ENCODE data around the gene CASP9.
"Not testable (repeated sequence)": the region's sequence is repeated elsewhere in the genome, so short reads cannot be mapped to it uniquely, and the experiment has no call there.

The CASP9 gene

DNA sequence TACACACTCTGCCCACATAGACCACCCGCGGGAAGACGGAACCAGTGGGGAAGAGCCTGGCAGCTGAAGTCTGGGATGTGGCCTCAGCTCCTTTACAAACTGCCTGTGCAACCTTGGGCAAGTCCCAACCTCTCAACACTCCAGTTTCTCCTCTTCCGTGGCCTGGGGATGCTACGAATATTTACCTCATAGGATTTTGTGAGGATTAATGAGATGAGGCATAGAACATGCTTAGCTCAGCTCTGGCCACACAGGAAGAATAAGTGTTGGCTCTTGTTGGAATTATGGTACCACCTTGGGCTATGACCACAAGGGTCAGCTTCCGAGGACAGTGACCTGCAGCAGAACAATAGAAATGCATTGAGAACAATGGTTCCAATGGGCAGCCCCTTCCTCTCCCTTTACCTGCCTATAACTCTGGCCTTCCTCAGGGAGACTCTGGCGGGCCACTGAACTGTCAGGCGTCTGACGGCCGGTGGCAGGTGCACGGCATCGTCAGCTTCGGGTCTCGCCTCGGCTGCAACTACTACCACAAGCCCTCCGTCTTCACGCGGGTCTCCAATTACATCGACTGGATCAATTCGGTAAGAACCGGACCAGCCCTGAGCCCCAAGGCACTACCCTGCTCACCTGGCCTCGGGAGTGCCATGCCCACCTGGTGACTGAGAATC lies 56.9 kb downstream of the CASP9 start:
- DNase-seq: not testable (repeated sequence)

DNA sequence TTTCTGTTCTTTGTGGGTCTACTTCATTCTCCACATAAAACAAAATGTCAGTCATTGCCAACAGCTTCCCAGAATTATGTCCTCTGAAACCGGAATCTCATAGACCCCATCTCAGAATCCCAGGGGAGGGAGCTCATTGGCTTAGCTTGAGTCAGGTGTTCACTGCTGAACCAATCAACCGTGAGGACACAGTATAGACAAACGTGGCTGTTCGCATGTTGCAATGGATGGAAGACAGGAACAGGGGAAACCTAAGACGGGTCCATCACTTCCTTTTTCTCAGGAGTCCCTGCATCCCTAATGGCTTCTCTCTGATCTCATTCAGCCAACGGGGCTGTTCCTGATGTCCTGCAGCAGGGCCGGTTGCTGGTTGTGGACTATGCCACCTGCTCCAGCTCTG lies 58.3 kb downstream of the CASP9 start:
- DNase-seq: no peak

DNA sequence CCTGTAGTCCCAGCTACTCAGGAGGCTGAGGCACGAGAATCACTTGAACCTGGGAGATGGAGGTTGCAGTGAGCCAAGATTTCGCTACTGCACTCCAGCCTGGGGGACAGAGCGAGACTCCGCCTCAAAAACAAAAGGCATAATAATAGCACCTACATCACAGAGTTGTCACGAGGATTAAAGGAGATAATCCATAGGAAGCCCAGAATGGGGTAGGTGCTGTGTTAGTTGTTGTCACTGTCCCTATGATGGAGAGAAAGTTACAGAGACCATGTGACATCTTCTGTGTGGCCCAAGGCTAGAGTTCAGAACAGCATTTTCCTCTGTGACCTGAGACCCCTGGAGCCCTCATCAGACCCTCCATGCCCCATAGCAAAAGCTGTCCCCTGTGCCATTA lies 60.1 kb downstream of the CASP9 start:
- not testable (repeated sequence) for DNase-seq

DNA sequence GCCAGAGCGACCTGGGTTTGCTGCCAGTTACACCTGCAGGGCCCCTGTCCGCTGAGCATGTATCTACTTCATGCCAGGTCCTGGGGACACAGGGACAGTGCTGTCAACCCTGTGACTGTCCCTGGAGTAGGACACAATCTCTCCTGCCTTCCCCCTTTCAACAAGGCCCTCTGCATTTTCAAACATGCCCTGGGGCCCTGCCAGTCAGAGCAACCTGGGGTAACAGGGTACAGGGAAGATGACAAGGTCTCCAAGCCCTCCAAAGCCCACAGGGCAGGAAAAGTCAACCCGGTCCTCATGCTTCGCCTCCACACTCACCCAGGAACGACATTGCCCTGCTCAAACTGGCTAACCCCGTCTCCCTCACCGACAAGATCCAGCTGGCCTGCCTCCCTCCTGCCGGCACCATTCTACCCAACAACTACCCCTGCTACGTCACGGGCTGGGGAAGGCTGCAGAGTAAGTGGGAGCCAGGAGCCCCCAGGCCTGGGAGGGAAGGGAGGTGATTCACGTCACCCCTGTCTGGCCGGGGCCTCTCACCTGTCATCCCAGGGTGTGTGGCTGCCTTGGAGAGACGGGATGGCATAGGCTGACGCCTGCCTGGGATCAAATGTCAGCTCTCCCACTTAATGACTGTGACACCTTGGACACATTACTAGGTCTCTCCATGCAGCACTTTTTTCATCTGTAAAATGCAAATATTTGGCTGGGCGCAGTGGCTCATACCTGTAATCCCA lies 60.8 kb downstream of the CASP9 start:
- DNase-seq: not testable (repeated sequence)

DNA sequence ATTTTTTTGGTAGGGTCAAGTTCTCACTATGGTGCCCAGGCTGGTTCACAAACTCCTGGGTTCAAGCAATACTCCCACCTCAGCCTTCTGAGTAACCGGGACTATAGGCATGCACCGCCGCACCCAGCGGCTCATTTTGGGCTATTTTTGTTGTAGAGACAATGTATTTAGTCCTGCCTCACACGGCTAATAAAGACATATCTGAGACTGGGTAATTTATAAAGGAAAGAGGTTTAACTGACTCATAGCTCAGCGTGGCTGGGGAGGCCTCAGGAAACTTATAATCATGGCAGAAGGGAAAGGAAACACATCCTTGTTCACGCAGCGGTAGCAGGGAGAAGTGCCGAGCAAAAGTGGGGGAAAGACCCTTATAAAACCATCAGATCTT lies 63.3 kb downstream of the CASP9 start:
- DNase-seq: no peak

DNA sequence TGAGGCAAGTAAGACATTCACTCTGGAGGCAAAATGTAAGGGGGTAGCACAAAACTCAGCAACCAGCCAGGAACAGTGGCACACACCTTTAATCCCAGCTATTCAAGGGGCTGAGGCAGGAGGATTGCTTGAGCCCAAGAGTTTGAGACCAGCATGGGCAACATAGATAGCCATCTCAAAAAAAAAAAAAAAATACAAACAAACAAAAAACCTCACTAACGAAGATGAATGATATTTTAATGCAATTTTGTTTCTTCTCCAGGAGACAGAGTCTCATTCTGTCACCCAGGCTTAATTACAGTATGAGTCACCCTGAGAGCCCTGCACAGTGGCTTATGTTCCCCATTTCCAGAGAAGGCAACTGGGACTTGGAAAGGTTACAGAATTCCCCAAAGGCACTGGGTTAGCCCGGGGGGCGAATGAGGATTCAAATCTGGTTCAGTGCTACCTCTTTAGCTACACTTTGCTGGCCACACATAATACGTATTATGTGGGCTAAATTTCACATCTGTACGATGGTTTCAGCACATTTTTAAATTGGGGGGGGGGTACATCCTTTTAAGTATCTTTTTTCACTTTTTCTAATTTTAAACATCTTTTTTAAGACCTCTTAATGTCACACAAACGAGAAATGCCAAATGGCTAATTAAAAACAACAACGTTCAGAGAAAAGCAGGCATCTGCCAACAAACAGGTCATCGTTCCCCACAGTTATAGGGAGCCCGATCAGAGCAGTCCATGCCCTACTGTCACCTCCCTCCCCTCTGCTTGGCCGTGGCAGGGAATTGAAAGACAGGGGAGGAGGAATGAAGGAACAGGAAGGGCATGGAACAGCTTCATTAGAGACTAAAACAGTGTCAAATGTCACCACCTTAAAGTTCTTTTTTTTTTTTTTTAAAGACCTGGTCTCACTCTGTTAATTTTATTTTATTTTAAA lies 64.0 kb downstream of the CASP9 start:
- no peak for DNase-seq

DNA sequence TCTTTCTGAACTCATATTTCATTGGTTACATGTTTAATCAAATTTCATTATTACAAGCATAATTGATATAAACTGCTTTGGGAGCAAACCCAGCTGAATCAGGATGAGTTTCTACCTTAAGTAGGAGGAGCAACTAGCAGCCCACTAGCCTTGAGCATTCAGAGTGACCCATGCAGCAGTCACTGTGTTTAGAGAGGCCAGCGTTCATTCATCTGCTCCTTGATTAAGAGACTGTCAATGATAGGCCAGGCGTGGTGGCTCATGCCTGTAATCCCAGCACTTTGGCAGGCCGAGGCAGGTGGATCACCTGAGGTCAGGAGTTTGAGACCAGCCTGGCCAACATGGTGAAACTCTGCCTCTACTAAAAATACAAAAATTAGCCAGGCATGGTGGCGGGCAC lies 65.6 kb downstream of the CASP9 start:
- not testable (repeated sequence) for DNase-seq

DNA sequence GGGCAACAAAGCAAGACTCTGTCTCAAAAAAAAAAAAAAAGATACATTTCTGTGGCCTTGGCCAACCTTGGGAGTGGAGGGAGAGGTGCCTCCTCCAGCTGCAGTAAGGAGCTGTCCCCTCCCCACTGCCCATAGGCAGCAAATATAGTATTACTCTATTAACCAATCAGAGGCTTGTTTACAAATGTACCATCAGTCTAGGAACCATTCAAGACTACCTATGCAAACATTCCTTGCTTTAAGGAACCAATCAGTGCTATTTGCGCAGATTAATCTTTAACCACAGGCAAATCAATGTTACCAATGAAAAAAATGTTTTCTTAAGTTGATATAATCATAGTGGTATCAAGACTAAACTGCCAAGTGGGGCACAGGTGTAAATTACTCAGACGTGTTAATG lies 66.4 kb downstream of the CASP9 start:
- no peak for DNase-seq

DNA sequence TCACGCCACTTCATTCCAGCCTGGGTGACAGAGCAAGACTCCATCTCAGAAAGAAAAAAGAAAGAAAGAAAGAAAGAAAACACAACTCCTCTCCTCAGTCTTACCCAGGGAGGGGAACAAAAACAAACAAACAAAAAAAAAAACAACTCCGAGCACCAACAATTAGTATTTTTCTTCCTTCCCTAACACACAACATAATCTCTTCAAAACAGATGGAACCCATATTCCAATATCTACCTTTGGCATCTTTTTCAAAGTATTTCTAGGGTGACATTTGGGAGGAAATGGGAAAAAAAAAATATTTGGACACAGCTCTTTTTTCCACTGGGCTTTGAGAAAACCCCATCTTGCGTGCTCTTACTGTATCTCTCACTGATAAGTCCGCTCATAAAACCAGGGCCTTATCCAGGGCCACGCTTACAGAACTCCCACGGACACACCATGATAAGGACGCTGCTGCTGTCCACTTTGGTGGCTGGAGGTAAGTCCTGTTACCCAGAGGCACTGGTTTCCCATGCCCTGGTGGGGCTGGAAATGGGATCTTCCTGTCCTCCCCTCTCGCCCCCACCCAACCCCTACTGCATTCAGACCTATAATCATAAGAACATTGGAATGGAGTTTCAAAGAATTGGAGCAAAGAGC lies 67.6 kb downstream of the CASP9 start, which contains the start of gene CELA2A:
Gene CELA2A (plus strand): TSS at position 420 of the 642 bp plus-strand sequence. CDS start 22 bp downstream, at position 442.
- no peak for DNase-seq

DNA sequence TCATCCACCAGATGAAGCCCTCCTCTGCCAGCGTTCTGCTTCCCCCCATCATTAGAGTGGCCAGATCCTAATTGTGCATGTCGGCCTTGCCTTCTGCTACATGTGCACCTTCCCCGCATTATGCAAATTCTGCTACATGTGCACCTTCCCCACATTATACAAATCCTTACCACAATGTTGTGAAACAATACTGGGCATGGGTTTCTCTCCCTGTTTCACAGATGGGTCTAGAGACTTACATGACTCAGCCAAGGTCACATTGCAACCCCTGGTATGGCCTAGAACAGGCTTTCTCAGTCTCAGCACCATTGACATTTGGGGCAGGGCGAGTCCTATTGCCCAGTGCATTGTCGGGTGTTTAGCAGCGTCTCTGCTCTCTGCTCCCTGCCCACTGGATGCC lies 68.5 kb downstream of the CASP9 start:
- DNase-seq: no peak

DNA sequence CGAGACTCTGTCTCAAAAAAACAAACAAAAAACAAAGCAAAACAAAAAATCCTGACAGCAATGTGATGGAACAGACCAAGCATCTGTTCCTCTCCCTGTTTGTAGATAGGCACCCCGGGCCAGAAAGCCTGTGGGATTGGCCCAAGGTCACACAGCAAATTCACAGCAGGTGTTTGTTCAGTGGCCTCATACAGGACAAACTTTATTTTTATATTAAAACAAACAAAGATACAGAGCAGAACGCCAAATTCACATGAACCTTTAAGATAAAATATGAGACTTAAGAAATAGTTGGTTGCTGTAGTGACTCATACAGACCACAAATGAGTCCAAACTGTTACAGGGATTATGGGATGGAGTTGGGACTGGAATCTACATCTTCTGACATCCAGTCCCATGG lies 69.8 kb downstream of the CASP9 start:
- DNase-seq: no peak

DNA sequence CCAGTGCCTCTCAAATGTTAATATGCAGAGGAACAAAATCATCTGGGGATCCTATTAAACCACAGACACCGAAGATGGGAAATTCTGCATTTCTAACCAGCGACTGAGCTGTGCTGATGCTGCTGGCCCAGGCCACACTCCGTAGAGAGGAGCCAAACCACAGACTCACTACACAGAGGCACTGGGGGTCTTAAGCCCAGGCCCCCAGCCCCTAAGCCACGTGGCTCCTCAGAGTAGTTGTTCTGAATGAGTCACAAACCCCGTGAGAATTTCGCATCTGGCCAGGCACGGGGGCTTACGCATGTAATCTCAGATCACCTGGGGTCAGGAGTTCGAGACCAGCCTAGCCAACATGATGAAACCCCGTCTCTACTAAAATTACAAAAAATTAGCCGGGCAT lies 70.3 kb downstream of the CASP9 start:
- DNase-seq: no peak

DNA sequence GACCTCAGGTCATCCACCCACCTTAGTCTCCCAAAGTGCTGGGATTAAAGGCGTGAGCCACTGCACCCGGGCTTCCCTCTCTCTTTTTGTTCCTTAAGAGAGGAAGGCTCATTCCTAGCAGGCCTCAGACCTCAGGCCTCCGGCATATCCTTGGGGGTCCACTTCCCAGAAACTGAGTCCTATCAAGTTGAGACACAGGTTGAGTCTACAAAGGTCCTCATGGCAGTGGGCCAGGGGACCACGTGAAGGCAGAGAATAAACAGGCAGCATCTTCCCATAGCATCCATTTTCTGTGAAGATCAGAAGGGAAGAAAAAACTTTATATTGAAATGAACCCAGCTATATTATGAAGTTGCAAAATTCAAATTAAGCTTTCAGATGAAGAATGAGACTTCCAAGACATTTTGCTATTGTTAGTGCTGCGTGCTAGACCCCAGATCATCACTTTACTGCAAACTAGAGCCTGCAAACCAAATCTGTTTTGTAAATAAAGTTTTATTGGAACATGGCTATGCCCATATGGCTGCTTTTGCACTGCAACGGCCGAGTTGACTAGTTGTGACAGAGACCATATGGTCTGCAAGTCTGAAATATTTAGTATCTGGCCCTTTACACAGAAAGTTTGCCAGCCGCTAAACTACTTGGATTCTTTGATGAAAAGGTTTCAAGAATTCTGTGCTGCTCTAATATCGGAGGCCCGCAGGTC lies 71.0 kb downstream of the CASP9 start:
- no peak for DNase-seq

DNA sequence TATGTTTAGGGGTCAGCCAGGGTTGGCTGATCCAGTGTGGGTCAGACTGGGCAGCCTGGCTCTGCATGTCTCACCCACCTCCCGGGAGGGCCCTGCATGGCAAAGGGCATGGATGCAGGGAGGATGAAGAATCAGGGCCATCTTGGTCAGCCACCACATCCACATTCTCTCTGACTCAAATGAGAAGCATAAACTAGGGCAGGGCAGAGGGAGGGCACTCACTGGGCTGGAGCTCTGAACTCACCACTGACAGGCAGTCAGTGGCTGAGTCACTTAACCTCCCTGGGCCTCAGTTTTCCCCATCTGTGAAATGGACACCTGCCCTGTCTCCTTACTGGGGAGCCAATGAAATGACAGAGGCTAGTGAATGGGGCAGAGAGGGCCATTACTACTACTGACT lies 71.8 kb downstream of the CASP9 start:
- no peak for DNase-seq

DNA sequence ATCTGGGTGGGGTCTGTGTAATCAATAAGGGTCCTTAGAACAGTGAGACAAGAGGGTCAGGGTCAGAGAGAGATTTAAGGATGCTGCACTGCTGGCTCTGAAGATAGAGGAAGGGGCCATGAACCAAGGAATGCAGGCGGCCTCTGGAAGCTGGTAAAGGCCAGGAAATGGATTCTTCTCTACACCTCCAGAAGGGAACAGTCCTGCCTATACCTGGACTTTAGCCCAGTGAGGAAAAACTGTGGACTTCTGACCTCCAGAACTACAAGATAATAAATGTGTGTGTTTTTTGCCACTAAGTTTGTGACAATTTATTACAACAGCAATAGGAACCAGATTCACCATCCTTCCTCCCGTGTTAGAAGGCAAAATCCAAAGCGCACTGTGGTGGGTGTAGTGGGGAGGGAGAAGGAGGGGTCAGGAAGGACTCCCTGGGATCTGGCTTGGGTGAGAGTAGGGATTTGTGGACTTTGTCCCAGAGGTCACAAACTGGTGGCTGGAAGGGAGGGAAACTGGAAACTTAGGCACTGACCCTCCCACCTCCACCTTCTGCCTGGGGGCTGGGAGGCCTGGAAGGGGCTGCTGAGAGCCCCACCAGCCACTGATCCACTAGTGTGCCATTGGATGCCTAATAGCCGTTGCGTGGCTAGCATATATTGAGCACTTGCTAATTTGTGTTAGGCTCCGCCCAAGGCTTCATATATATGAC lies 72.8 kb downstream of the CASP9 start:
- no peak for DNase-seq

DNA sequence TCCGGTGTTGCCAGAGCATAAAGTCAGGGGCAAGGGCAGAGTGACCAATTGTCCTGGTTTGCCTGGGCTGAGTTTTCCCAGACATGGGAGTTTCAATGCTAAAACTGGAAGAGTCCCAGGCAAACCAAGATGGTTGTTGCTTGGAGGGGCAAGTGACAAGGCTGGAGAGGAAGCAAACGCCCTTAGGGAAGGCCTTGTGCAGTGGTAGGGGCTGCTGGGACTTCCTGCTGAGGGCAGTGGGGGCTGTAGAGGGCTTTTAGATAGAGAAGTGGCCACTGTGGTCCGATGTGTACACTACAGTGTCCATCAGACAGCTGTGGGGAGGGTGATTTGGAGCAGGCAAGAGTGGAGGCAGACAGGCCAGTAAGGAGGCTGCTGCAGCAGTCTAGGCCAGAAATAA lies 74.4 kb downstream of the CASP9 start:
- no peak for DNase-seq

DNA sequence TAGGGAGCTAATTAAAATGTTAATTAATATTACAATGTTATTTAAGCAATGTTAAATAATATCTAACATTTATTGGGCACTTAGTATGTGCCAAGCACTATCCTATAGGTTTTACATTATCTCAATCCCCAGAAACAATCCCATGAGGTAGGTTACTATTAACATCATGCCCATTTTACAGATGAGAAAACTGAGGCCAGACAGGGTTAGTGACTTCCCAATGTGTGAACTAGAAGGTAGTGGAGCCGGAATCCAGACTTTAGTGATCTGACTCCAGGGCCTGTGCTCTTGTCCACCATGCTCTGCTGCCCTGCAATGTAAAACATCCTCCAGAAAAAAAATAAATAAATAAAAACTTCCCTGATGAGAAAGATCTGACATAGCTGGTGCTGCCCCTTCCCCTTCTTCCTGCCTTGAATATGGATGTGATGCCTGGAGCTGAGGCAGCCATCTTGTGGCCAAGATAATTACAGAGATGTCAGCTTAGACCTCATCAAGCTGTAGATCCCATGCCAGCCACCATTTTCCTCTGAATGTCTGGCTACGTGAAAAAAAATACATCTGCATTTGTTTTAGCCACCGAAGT lies 75.0 kb downstream of the CASP9 start:
- DNase-seq: no peak

DNA sequence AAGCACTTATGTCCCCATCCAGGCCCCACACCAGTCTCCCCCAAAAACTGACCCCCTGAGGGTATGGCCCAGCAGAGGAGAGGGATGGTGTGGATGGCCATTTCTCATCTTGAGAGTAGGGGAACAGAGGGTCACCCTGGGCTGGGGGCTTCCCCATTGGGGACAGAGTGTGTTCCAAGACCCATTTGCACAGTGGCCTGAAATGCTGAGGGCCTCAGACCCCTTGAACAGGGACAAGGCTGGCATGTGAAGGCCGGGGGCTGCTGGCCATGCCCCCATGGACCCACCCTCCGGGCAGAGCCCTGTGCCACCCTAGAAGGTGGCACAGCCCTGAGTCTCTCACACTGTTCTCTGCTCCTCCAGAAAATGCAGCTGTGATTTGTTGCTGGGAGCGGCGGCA lies 77.8 kb downstream of the CASP9 start:
- DNase-seq: no peak

DNA sequence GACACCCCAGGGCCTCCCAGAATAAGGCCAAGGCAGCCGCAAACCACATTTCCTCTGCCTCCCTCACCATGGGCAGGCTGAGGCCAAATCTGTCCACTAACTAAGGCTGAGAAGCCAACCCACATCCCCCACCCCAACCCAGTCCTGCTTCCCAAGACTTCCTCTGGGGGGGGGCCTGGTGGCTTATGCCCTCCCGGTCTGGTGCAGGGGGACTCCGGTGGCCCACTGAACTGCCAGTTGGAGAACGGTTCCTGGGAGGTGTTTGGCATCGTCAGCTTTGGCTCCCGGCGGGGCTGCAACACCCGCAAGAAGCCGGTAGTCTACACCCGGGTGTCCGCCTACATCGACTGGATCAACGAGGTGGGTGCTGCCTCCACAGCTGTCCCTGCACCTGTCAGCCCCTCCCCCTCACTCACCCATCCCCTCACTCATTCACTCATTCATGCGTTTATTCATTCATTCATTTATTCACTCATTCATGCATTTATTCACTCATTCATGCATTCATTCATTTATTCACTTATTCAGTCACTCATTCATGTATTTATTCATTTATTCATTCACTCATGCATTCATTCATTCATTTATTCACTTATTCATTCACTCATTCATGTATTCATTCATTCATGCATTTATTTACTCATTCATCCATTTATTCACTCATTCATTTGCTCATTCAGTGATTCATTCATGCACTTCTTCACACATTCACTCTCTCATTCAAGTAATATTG lies 78.5 kb downstream of the CASP9 start:
- no peak for DNase-seq
